ENCODE results near the gene MYCL.

Gene MYCL

DNA sequence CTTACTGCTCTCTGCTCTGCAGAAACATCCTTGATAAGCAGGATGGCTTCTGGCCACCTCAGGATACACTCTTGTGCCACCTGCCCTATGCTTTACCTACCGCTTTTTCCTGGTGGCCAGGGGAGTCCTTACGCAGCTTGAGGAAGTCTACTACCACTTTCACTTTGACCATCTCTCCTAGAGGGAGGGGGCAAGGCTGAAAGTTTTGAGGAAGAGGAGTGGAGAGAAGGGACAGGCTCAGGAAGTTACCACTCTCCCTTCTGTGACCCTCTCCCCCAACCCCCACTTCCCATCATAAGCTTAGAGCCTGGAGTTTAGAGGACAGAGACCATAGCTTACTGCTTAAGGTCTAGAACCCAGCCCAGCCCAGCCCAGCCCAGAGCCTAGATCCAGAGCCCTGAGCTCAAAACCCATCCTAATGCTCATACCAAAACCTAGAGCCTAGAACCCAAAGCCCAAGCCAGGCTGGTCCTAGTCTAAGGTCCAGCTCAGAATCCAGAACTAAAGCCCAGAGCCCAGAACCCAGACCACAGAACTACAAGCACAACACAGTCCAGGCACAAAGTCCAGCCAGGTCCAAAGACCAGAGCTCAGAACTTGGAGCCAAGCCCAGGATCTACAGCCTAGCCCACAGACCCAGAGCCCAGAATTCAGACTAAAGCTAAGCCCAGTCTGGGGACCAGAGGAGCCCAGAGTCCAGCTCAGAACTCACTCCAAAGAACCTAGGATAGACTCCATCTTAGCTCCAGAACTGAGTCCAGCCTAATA, 35.2 kb upstream of the MYCL start:
- ATAC-seq = no peak
- TF ChIP-seq ZNF8 (CRISPR knock-in tag; IDR thresholded peaks at IDR 0.05) (no peak), ZNF565 (CRISPR knock-in tag; conservative IDR thresholded peaks at IDR 0.05; ENCODE audit: low read depth) (no peak), TOX (CRISPR knock-in tag; IDR thresholded peaks at IDR 0.05; ENCODE audit: borderline replicate concordance) (no peak), SNAI2 (CRISPR knock-in tag; IDR thresholded peaks at IDR 0.05) (no peak), OSR1 (CRISPR knock-in tag; IDR thresholded peaks at IDR 0.05) (no peak), ARNTL (CRISPR knock-in tag; IDR thresholded peaks at IDR 0.05; ENCODE audit: borderline replicate concordance, low read depth) (no peak), TSHZ2 (CRISPR knock-in tag; IDR thresholded peaks at IDR 0.05) (no peak), ZNF70 (CRISPR knock-in tag; IDR thresholded peaks at IDR 0.05) (no peak), ISL1 (CRISPR knock-in tag; IDR thresholded peaks at IDR 0.05) (no peak), PPARA (CRISPR knock-in tag; IDR thresholded peaks at IDR 0.05; ENCODE audit: borderline replicate concordance) (no peak), CSRNP3 (CRISPR knock-in tag; IDR thresholded peaks at IDR 0.05) (no peak), ESRRG (CRISPR knock-in tag; IDR thresholded peaks at IDR 0.05) (no peak), ZFP30 (CRISPR knock-in tag; IDR thresholded peaks at IDR 0.05) (no peak), TCF4 (CRISPR knock-in tag; IDR thresholded peaks at IDR 0.05; ENCODE audit: borderline replicate concordance) (no peak), CSDC2 (CRISPR knock-in tag; IDR thresholded peaks at IDR 0.05) (no peak), GLIS3 (CRISPR knock-in tag; IDR thresholded peaks at IDR 0.05) (no peak)
- TF ChIP-seq, protein P1, sequence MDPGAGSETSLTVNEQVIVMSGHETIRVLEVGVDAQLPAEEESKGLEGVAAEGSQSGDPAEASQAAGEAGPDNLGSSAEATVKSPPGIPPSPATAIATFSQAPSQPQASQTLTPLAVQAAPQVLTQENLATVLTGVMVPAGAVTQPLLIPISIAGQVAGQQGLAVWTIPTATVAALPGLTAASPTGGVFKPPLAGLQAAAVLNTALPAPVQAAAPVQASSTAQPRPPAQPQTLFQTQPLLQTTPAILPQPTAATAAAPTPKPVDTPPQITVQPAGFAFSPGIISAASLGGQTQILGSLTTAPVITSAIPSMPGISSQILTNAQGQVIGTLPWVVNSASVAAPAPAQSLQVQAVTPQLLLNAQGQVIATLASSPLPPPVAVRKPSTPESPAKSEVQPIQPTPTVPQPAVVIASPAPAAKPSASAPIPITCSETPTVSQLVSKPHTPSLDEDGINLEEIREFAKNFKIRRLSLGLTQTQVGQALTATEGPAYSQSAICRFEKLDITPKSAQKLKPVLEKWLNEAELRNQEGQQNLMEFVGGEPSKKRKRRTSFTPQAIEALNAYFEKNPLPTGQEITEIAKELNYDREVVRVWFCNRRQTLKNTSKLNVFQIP (CRISPR knock-in tag; IDR thresholded peaks at IDR 0.05; ENCODE audit: borderline replicate concordance, low read depth) = no peak
- TF ChIP-seq, protein P2, sequence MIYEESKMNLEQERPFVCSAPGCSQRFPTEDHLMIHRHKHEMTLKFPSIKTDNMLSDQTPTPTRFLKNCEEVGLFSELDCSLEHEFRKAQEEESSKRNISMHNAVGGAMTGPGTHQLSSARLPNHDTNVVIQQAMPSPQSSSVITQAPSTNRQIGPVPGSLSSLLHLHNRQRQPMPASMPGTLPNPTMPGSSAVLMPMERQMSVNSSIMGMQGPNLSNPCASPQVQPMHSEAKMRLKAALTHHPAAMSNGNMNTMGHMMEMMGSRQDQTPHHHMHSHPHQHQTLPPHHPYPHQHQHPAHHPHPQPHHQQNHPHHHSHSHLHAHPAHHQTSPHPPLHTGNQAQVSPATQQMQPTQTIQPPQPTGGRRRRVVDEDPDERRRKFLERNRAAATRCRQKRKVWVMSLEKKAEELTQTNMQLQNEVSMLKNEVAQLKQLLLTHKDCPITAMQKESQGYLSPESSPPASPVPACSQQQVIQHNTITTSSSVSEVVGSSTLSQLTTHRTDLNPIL (CRISPR knock-in tag; IDR thresholded peaks at IDR 0.05; ENCODE audit: low read depth) = no peak
- TF ChIP-seq, protein P3, sequence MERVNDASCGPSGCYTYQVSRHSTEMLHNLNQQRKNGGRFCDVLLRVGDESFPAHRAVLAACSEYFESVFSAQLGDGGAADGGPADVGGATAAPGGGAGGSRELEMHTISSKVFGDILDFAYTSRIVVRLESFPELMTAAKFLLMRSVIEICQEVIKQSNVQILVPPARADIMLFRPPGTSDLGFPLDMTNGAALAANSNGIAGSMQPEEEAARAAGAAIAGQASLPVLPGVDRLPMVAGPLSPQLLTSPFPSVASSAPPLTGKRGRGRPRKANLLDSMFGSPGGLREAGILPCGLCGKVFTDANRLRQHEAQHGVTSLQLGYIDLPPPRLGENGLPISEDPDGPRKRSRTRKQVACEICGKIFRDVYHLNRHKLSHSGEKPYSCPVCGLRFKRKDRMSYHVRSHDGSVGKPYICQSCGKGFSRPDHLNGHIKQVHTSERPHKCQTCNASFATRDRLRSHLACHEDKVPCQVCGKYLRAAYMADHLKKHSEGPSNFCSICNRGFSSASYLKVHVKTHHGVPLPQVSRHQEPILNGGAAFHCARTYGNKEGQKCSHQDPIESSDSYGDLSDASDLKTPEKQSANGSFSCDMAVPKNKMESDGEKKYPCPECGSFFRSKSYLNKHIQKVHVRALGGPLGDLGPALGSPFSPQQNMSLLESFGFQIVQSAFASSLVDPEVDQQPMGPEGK (CRISPR knock-in tag; IDR thresholded peaks at IDR 0.05; ENCODE audit: borderline replicate concordance) = no peak

- TF ChIP-seq ESRRG (CRISPR knock-in tag; IDR thresholded peaks at IDR 0.05) = no peak
- TF ChIP-seq OSR1 (CRISPR knock-in tag; IDR thresholded peaks at IDR 0.05) = no peak
- no peak for TF ChIP-seq PPARA (CRISPR knock-in tag; IDR thresholded peaks at IDR 0.05; ENCODE audit: borderline replicate concordance)
- no peak for TF ChIP-seq ZC3H10 (CRISPR knock-in tag; IDR thresholded peaks at IDR 0.05)
- TF ChIP-seq GLIS3 (CRISPR knock-in tag; IDR thresholded peaks at IDR 0.05) = no peak
These were observed 32.5 kb upstream of the MYCL start for GRCh38 chr1:39933956-39934941.

More at GRCh38 chr1:39933956-39934941, 32.5 kb upstream of the MYCL start:
- no peak for ATAC-seq

Data from SK-N-SH treated with all-trans-retinoic acid at 6 μM for 48 hours (cell line).